Fibroblast of the aortic adventitia (primary cell): ENCODE measurements around the gene CREB3L1. TPM values are rescaled to one million over a fixed set of nuclear protein-coding genes. Genes with fewer than 3 reads are reported as not detected.

Experiments used
- DNase-seq: peaks from one replicate; pipeline ENCODE4 v3.0.0-alpha.2; 2010; ENCODE audit warnings: low read depth
- H3K4me3 ChIP-seq: 2 replicates; pipeline ENCODE4 v1.5.1; 2011; ENCODE audit warnings: low read depth, mild to moderate bottlenecking, control low read depth, low read length, moderate library complexity
- CTCF ChIP-seq: IDR thresholded peaks from 2 replicates; pipeline ENCODE4 v1.5.1; 2011; ENCODE audit warnings: mild to moderate bottlenecking, low read length, control low read depth, inconsistent platforms; ENCODE audit not compliant: insufficient read depth
- total RNA-seq: library from RNA; depleted of rRNA; stranded (reverse); fragments of >200 nt; gene quantifications from 2 replicates; pipeline ENCODE4 v1.2.3, GENCODE V29; 2012; ENCODE audit warnings: low replicate concordance

The CREB3L1 gene
- total RNA-seq, 1 donor: 37.5 TPM

GRCh38 chr11:46326813-46327416 is 49.5 kb downstream of the CREB3L1 start:
- H3K4me3 ChIP-seq: no peak overlapping the region
- no peak for TF ChIP-seq CTCF
- no peak for DNase-seq

- TF ChIP-seq CTCF: no peak
- DNase-seq: no peak
These were observed 50.4 kb downstream of the CREB3L1 start for GRCh38 chr11:46327829-46328228.

GRCh38 chr11:46330154-46330553 is 52.7 kb downstream of the CREB3L1 start:
- no peak overlapping the region for H3K4me3 ChIP-seq
- no peak for DNase-seq
- TF ChIP-seq CTCF: no peak

More at GRCh38 chr11:46327829-46328228, 50.4 kb downstream of the CREB3L1 start:
- H3K4me3 ChIP-seq: no peak overlapping the region

GRCh38 chr11:46330563-46331281 is 53.3 kb downstream of the CREB3L1 start:
- no peak for TF ChIP-seq CTCF
- DNase-seq: no peak

GRCh38 chr11:46331282-46331984 is 54.0 kb downstream of the CREB3L1 start:
- no peak overlapping the region for H3K4me3 ChIP-seq
- no peak for DNase-seq
- no peak for TF ChIP-seq CTCF

More at GRCh38 chr11:46330563-46331281, 53.3 kb downstream of the CREB3L1 start:
- no peak overlapping the region for H3K4me3 ChIP-seq

- no peak for TF ChIP-seq CTCF
- H3K4me3 ChIP-seq: no peak overlapping the region
- no peak for DNase-seq
These were observed 54.7 kb downstream of the CREB3L1 start for GRCh38 chr11:46332093-46332567.
